HEK293 (cell line): ENCODE data around the gene PIGS.

Experiments used
- CTCF ChIA-PET: fragments of 350-600 bp; formaldehyde crosslinking; extraction: SDS; loops from one replicate; lab custom pipeline; 2021; ENCODE audit warnings: antibody characterized with exemption; lab: Yijun Ruan, JAX
- POLR2A ChIA-PET: fragments of 300-600 bp; formaldehyde crosslinking; extraction: SDS; loops from one replicate; lab custom pipeline; 2020; ENCODE audit warnings: antibody characterized with exemption, inconsistent platforms; lab: Yijun Ruan, JAX
- H3K27ac ChIP-seq: fragments of 200-500 bp; sonication (Bioruptor generic); 2 replicates; pipeline ENCODE4 v1.5.1; 2014; ENCODE audit warnings: low read depth, low read length, control low read depth, inconsistent platforms; ENCODE audit errors: extremely low read depth
- H3K36me3 ChIP-seq, 2 experiments: fragments of 200-500 bp in 1 of 2; sonication (Bioruptor generic) in 1 of 2; 1 replicate in 1 of 2; 2 replicates in 1 of 2; pipeline ENCODE4 v1.5.1; 2014 to 2017; ENCODE audit warnings: inconsistent platforms in 2 of 2, low read length in 2 of 2; ENCODE audit not compliant: control insufficient read depth in 2 of 2, insufficient read depth in 1 of 2
- H3K4me1 ChIP-seq: fragments of 200-500 bp; sonication (Bioruptor generic); 2 replicates; pipeline ENCODE4 v1.5.1; 2014; ENCODE audit warnings: mild to moderate bottlenecking, low read length, inconsistent platforms; ENCODE audit not compliant: control insufficient read depth, insufficient read depth
- H3K4me3 ChIP-seq: 2 replicates; pipeline ENCODE4 v1.5.1; 2011; ENCODE audit warnings: low read depth, mild to moderate bottlenecking, control low read depth, low read length, moderate library complexity
- H3K9me3 ChIP-seq: fragments of 200-500 bp; sonication (Bioruptor generic); 2 replicates; pipeline ENCODE4 v1.5.1; 2014; ENCODE audit warnings: low read depth, low read length, inconsistent platforms; ENCODE audit not compliant: control insufficient read depth, insufficient read depth
- GLIS1 ChIP-seq: fragments of 450-650 bp; formaldehyde crosslinking; IDR thresholded peaks from 2 replicates; pipeline ENCODE4 v1.5.1; 2016; ENCODE audit warnings: missing biosample characterization, missing genetic modification characterization
- GLIS2 ChIP-seq: fragments of 450-650 bp; formaldehyde crosslinking; IDR thresholded peaks from 2 replicates; pipeline ENCODE4 v1.5.1; 2016; ENCODE audit warnings: missing biosample characterization, missing genetic modification characterization
- KLF16 ChIP-seq: fragments of 450-650 bp; formaldehyde crosslinking; IDR thresholded peaks from 2 replicates; pipeline ENCODE4 v1.5.1; 2017; ENCODE audit warnings: missing biosample characterization, missing genetic modification characterization
- PRDM1 ChIP-seq: fragments of 450-650 bp; formaldehyde crosslinking; IDR thresholded peaks from 2 replicates; pipeline ENCODE4; 2016; ENCODE audit warnings: missing biosample characterization, missing genetic modification characterization
- ZIC2 ChIP-seq: fragments of 450-650 bp; formaldehyde crosslinking; IDR thresholded peaks from 2 replicates; pipeline ENCODE4 v1.5.1; 2016; ENCODE audit warnings: missing biosample characterization, missing genetic modification characterization
- ZNF112 ChIP-seq: fragments of 450-650 bp; formaldehyde crosslinking; IDR thresholded peaks from 2 replicates; pipeline ENCODE4 v1.5.0; 2017; ENCODE audit warnings: missing biosample characterization, missing genetic modification characterization
- ZNF18 ChIP-seq: fragments of 450-650 bp; formaldehyde crosslinking; IDR thresholded peaks from 2 replicates; pipeline ENCODE4 v1.5.1; 2016; ENCODE audit warnings: missing biosample characterization, missing genetic modification characterization
- ZNF391 ChIP-seq: fragments of 450-650 bp; formaldehyde crosslinking; IDR thresholded peaks from 2 replicates; pipeline ENCODE4 v1.5.1; 2016; ENCODE audit warnings: low read depth, missing biosample characterization, missing genetic modification characterization, borderline replicate concordance
- ZNF398 ChIP-seq: fragments of 450-650 bp; formaldehyde crosslinking; IDR thresholded peaks from 2 replicates; pipeline ENCODE4 v1.5.1; 2017; ENCODE audit warnings: missing biosample characterization, missing genetic modification characterization
- ZNF404 ChIP-seq: fragments of 450-650 bp; formaldehyde crosslinking; IDR thresholded peaks from 2 replicates; pipeline ENCODE4 v1.5.1; 2017; ENCODE audit warnings: missing biosample characterization, missing genetic modification characterization
- ZNF48 ChIP-seq: fragments of 450-650 bp; formaldehyde crosslinking; IDR thresholded peaks from 2 replicates; pipeline ENCODE4 v1.5.1; 2016; ENCODE audit warnings: missing biosample characterization, missing genetic modification characterization
- ZNF530 ChIP-seq: fragments of 450-650 bp; formaldehyde crosslinking; IDR thresholded peaks from 2 replicates; pipeline ENCODE4 v1.5.1; 2016; ENCODE audit warnings: low read depth, missing biosample characterization, missing genetic modification characterization
- ZNF549 ChIP-seq: fragments of 450-650 bp; IDR thresholded peaks from 2 replicates; pipeline ENCODE4 v1.5.1; 2018; ENCODE audit warnings: missing biosample characterization, missing genetic modification characterization, mild to moderate bottlenecking, inconsistent platforms, moderate library complexity
- ZNF596 ChIP-seq: fragments of 450-650 bp; IDR thresholded peaks from 2 replicates; pipeline ENCODE4 v1.5.0; 2018; ENCODE audit warnings: missing biosample characterization, mild to moderate bottlenecking, missing genetic modification characterization, moderate library complexity
- ZNF629 ChIP-seq: fragments of 450-650 bp; formaldehyde crosslinking; IDR thresholded peaks from 2 replicates; pipeline ENCODE4 v1.5.1; 2017; ENCODE audit warnings: missing biosample characterization, missing genetic modification characterization
- TF ChIP-seq, protein P1 (sequence below): fragments of 450-650 bp; formaldehyde crosslinking; IDR thresholded peaks from 2 replicates; pipeline ENCODE4; 2016; ENCODE audit warnings: missing biosample characterization, missing genetic modification characterization
- TF ChIP-seq, protein P2 (sequence below): fragments of 450-650 bp; formaldehyde crosslinking; IDR thresholded peaks from 2 replicates; pipeline ENCODE4 v1.5.1; 2016; ENCODE audit warnings: missing biosample characterization, missing genetic modification characterization

The PIGS gene

DNA sequence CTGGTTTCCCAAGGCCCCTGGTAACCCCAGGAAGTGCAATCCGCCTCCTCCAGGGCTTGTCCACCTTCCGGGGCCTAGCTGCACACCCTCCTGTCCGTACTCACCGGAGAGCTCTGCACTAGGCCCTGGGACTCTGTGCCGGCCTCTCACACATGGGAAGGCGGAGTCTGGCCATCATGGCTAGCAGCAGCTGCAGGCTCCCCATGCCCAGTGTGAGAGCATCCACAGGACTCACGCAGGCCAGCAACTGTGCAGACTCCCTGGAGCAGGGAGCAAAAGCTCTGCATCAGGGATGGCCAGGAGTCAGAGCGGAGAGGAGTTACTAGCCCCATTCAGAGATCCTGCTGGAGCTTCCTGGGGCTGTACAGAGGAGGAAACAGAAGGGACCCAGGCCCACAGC lies 44.9 kb downstream of the PIGS start:
- Histone ChIP-seq H3K4me1 (peaks cover 5% of the 10 kb centered on the region; the same call in 1 of the 2 replicates), H3K4me3 (no peak overlapping the region), H3K9me3 (no peaks in the 10 kb centered on the region), H3K27ac (no peak overlapping the region), H3K36me3 (no peaks in the 10 kb centered on the region)
- CTCF ChIA-PET = interaction anchor here (0.8 to 4.7 kb wide), 3 partner anchors 9 to 32 kb away, joined by 3 to 17 read pairs (median 5); no protein-coding TSS in a partner anchor
- TF ChIP-seq ZNF112 (tag by site-specific recombination) = no peak
- TF ChIP-seq ZIC2 (tag by site-specific recombination) = peak; percentile 74
- POLR2A ChIA-PET = interaction anchor here (0.6 kb wide), 1 partner anchor 104 kb away, joined by 3 read pairs; no protein-coding TSS in a partner anchor

- CTCF ChIA-PET = interaction anchor here (0.7 to 4.7 kb wide), 4 partner anchors 16 to 55 kb away, joined by 4 to 17 read pairs (median 5); no protein-coding TSS in a partner anchor
- Histone ChIP-seq H3K27ac (0 out of 2 replicates have a peak overlapping the region, but pooled peaks have one; percentile 7), H3K4me1 (peaks cover 5% of the 10 kb centered on the region; the same call in 1 of the 2 replicates), H3K4me3 (no peak overlapping the region), H3K9me3 (no peaks in the 10 kb centered on the region), H3K36me3 (no peaks in the 10 kb centered on the region)
- POLR2A ChIA-PET = no interaction called here
- no peak for TF ChIP-seq ZNF629
- TF ChIP-seq, protein P1, sequence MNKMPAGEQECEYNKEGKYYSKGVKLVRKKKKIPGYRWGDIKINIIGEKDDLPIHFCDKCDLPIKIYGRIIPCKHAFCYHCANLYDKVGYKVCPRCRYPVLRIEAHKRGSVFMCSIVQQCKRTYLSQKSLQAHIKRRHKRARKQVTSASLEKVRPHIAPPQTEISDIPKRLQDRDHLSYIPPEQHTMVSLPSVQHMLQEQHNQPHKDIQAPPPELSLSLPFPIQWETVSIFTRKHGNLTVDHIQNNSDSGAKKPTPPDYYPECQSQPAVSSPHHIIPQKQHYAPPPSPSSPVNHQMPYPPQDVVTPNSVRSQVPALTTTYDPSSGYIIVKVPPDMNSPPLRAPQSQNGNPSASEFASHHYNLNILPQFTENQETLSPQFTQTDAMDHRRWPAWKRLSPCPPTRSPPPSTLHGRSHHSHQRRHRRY (tag by site-specific recombination) = no peak
- TF ChIP-seq PRDM1 (tag by site-specific recombination) = no peak
- TF ChIP-seq ZNF549 (tag by site-specific recombination) = no peak
- TF ChIP-seq, protein P2, sequence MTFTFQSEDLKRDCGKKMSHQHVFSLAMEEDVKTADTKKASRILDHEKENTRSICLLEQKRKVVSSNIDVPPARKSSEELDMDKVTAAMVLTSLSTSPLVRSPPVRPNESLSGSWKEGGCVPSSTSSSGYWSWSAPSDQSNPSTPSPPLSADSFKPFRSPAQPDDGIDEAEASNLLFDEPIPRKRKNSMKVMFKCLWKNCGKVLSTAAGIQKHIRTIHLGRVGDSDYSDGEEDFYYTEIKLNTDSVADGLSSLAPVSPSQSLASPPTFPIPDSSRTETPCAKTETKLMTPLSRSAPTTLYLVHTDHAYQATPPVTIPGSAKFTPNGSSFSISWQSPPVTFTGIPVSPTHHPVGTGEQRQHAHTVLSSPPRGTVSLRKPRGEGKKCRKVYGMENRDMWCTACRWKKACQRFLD (tag by site-specific recombination) = no peak
- peak; percentile 65 for TF ChIP-seq GLIS1 (tag by site-specific recombination)
- TF ChIP-seq ZNF391 (tag by site-specific recombination) = no peak
- peak; percentile 41; the same call in 1 of the 2 replicates for TF ChIP-seq ZNF398 (tag by site-specific recombination)
- no peak for TF ChIP-seq ZNF530 (tag by site-specific recombination)
- no peak for TF ChIP-seq KLF16 (tag by site-specific recombination)
- TF ChIP-seq ZNF18 (tag by site-specific recombination) = no peak
- TF ChIP-seq GLIS2 (tag by site-specific recombination) = peak; percentile 36; the same call in 1 of the 2 replicates
- TF ChIP-seq ZNF596 (tag by site-specific recombination) = no peak
- TF ChIP-seq ZNF48 = no peak
- no peak for TF ChIP-seq ZNF404 (tag by site-specific recombination)
Measured at GRCh38 chr17:28524476-28525424, 46.6 kb downstream of the PIGS start.
